Fibroblast of lung (primary cell): Measurements from ENCODE around the gene LRP2BP.

ENCODE experiments used
- CTCF ChIP-seq, 2 donors: IDR thresholded peaks in 1 of 2; conservative IDR thresholded peaks in 1 of 2; 1 replicate in 1 of 2; 2 replicates in 1 of 2; pipeline ENCODE4 v1.5.1; 2011 to 2012; ENCODE audit warnings: low read length in 2 of 2, control low read depth in 1 of 2, inconsistent platforms in 1 of 2, low read depth in 1 of 2, mild to moderate bottlenecking in 1 of 2
- EZH2 ChIP-seq: IDR thresholded peaks from 2 replicates; pipeline ENCODE4 v1.5.1; 2012; ENCODE audit warnings: low read length, control low read depth, mild to moderate bottlenecking; ENCODE audit errors: missing control alignments

DNA sequence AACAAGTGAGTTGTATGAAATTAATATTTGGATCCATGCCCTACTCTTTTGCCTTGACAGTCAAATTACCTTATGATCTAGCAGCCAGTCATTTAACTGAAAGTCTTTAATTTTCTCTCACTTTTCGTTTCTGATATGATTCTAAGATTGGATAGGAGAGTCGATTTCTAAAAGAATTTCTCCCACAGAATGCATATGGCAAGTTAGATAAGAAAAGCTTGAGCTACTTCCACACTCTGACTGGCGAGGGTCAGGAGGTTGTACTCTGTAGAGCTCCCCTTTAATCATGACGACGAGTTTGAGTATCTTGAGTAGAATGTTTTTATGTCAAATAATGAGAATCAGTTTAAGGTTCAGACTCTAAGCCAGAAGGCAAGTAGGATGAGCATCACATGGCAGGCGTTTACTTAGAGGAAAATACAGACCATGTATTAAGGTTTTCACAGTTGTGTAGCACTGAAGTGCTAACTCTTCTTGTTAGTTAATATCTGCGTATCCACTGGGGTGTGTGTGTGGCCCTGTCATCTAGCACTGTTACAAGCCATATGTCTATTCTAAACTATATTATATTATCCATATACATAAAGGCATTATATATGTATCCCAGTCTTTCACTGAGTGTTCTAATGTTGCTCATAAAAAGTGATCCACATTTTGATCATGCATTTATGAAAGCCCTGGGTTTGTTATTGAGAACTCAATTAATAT lies 37.8 kb downstream of the LRP2BP start:
- TF ChIP-seq CTCF (conservative IDR thresholded peaks at IDR 0.05 in 1 of 2, IDR thresholded peaks at IDR 0.05 in 1 of 2; ENCODE audit: low read depth in 1 of 2, low read length in 2 of 2) (no peak), EZH2 (no peak)
